Mucosa of descending colon (tissue), 3 donors: Measurements from ENCODE around the gene NCBP2L. TPM values are rescaled to one million over a fixed set of nuclear protein-coding genes. Genes with fewer than 3 reads are reported as not detected.

Experiments used
- ATAC-seq: fragments of 200-7000 bp; cut with Tn5 transposase; one replicate; pipeline ENCODE4 v1.9.1; 2020; ENCODE audit warnings: mild to moderate bottlenecking, moderate library complexity
- DNase-seq, 3 donors: peaks; one replicate each; pipeline ENCODE4 v3.0.0-alpha.2; 2020
- H3K36me3 ChIP-seq: fragments of 200-600 bp; one replicate; pipeline ENCODE4 v1.8.0; 2021; ENCODE audit warnings: low read depth, mild to moderate bottlenecking
- H3K4me1 ChIP-seq: fragments of 200-600 bp; one replicate; pipeline ENCODE4 v1.8.0; 2021; ENCODE audit warnings: low read depth, mild to moderate bottlenecking
- H3K4me3 ChIP-seq: fragments of 200-600 bp; one replicate; pipeline ENCODE4 v1.8.0; 2021; ENCODE audit warnings: mild to moderate bottlenecking
- H3K9me3 ChIP-seq: fragments of 200-600 bp; one replicate; pipeline ENCODE4 v1.8.0; 2021; ENCODE audit warnings: mild to moderate bottlenecking
- CTCF ChIP-seq: fragments of 200-600 bp; IDR thresholded peaks from one replicate; pipeline ENCODE4 v1.8.0; 2022; ENCODE audit warnings: antibody characterized with exemption, mild to moderate bottlenecking
- intact Hi-C, 2 donors: fragments of 100-400 bp; cut with DNase I in 1 of 2; cut with micrococcal nuclease in 1 of 2; formaldehyde crosslinking; loops; one replicate each; pipeline versions ENCODE4 v1.11.0 to v1.11.1; 2022; cut with DNase I, micrococcal nuclease
- total RNA-seq, 3 donors: library from RNA; stranded (reverse); fragmentation: NEBNext Ultra II Directional in 2 of 3; extraction: Animal tissue kit (Norgen Biotek cat#: 25700) in 2 of 3; gene quantifications; one replicate each; pipeline versions ENCODE4 v1.2.1 to v1.2.4, GENCODE V29; 2021 to 2023
- donor health status: DM: no; HTN: no; CAD: no; lungs with moderate emphysema.
- donor health status: DM: no; HTN: no; CAD: no.
- donor health status: DM: no; HTN: yes; CAD: no.

The NCBP2L gene
- total RNA-seq, 3 donors from 2014 or later = not detected

- TF ChIP-seq CTCF = no peak
- intact Hi-C loops = no loop called here
- H3K9me3 ChIP-seq = no peaks in the 10 kb centered on the region
- ATAC-seq = no peak
- DNase-seq = no peak
- H3K4me3 ChIP-seq = no peak overlapping the region
- H3K4me1 ChIP-seq = no peaks in the 10 kb centered on the region
- H3K36me3 ChIP-seq = no peaks in the 10 kb centered on the region
Observed at GRCh38 chrX:107840971-107841370, 63.4 kb downstream of the NCBP2L start.

- no peak for TF ChIP-seq CTCF
- Histone ChIP-seq H3K36me3 (no peaks in the 10 kb centered on the region), H3K4me1 (no peaks in the 10 kb centered on the region), H3K4me3 (no peak overlapping the region), H3K9me3 (no peaks in the 10 kb centered on the region)
- DNase-seq = no peak
- ATAC-seq = no peak
- intact Hi-C loops = no loop called here
Observed at GRCh38 chrX:107842715-107843400, 65.3 kb downstream of the NCBP2L start.

Other genes starting within 250 kb of the NCBP2L start
- 10 to 100 TPM; 10.5 to 18.0 (median 16.2) TPM for gene PRPS1, start 149.2 kb upstream of the NCBP2L start, total RNA-seq
- 100 to 1,000 TPM in 1 of 3 donors, 10 to 100 TPM in 2; 14.1 to 118 (median 64.7) TPM for gene TSC22D3, start 1.9 kb upstream of the NCBP2L start, total RNA-seq
- 10 to 100 TPM in 1 of 3 donors, 1 to 10 TPM in 2; 2.9 to 29.0 (median 5.4) TPM for gene MID2, start 48.1 kb downstream of the NCBP2L start, total RNA-seq
- not detected for gene TEX13B, start 204.6 kb downstream of the NCBP2L start, total RNA-seq